GM18502 (cell line): ENCODE results near the gene SMAD5.
A peak's percentile ranks its signal among the peaks of the same experiment; 100 is the strongest.

Experiments used
- ATAC-seq: cut with Tn5 transposase; IDR thresholded peaks from one replicate; pipeline ENCODE4 v1.9.1; 2021; ENCODE audit warnings: mild to moderate bottlenecking; ENCODE audit not compliant: unreplicated experiment, poor library complexity

SMAD5 gene

GRCh38 chr5:136132557-136133221, at the start of gene SMAD5:
SMAD5 (plus strand) TSS chr5:136132845; CDS start chr5:136153761, 20,916 bp downstream.
- ATAC-seq, result peak; percentile 92

GRCh38 chr5:136084698-136085097, 47.9 kb upstream of the SMAD5 start:
- ATAC-seq, result no peak

GRCh38 chr5:136086783-136087566, 45.7 kb upstream of the SMAD5 start:
- no peak for ATAC-seq

- ATAC-seq, result no peak
Observed at GRCh38 chr5:136087961-136088871, 44.4 kb upstream of the SMAD5 start.

- no peak for ATAC-seq
Observed at GRCh38 chr5:136089791-136090190, 42.9 kb upstream of the SMAD5 start.

- ATAC-seq, result no peak
Observed at GRCh38 chr5:136090319-136090718, 42.3 kb upstream of the SMAD5 start.

- ATAC-seq, result no peak
Observed at GRCh38 chr5:136094189-136094912, 38.3 kb upstream of the SMAD5 start.

- no peak for ATAC-seq
Observed at GRCh38 chr5:136094913-136095641, 37.6 kb upstream of the SMAD5 start.

- no peak for ATAC-seq
Observed at GRCh38 chr5:136098176-136098575, 34.5 kb upstream of the SMAD5 start.

GRCh38 chr5:136099870-136100269, 32.8 kb upstream of the SMAD5 start:
- no peak for ATAC-seq

- ATAC-seq, result no peak
Observed at GRCh38 chr5:136101884-136102283, 30.8 kb upstream of the SMAD5 start.

GRCh38 chr5:136103118-136103517, 29.5 kb upstream of the SMAD5 start:
- no peak for ATAC-seq

GRCh38 chr5:136104306-136104965, 28.2 kb upstream of the SMAD5 start:
- ATAC-seq, result no peak

GRCh38 chr5:136106351-136107031, 26.2 kb upstream of the SMAD5 start:
- ATAC-seq, result no peak

GRCh38 chr5:136108180-136108611, 24.4 kb upstream of the SMAD5 start:
- peak; percentile 68 for ATAC-seq

GRCh38 chr5:136108766-136109165, 23.9 kb upstream of the SMAD5 start:
- ATAC-seq, result no peak

GRCh38 chr5:136109453-136110135, 23.1 kb upstream of the SMAD5 start:
- no peak for ATAC-seq

GRCh38 chr5:136113606-136114005, 19.0 kb upstream of the SMAD5 start:
- no peak for ATAC-seq
